HG03520 (cell line): Measurements from ENCODE around the gene NRIP1.

ENCODE experiments used
- ATAC-seq: cut with Tn5 transposase; IDR thresholded peaks from one replicate; pipeline ENCODE4 v1.9.1; 2021; ENCODE audit warnings: mild to moderate bottlenecking, moderate library complexity; ENCODE audit not compliant: unreplicated experiment

Gene NRIP1

DNA sequence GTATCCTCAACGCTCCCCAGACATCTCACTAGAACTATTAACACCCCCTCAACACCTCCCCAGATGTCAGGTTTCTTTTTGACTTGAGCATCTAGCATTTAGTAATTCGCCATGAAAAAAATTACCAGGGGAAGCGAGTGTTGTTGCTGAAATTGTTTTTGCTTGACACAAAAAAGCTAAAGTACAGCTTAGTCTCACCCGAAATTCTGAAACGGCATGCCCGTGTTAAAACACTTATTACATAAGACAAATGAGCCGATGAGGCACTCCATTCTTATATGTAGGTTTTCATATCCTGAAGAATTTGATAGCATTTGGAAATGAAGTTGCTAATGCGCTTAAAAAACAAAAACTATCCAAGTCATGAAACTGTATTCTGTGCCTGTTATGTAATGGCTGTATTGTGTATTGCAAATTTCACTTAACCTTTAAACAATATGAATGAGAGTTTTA is 1.3 kb upstream of the NRIP1 start:
- ATAC-seq: no peak

- ATAC-seq: peak; percentile 23
Measured at GRCh38 chr21:15065392-15066122, 757 bp upstream of the NRIP1 start.

DNA sequence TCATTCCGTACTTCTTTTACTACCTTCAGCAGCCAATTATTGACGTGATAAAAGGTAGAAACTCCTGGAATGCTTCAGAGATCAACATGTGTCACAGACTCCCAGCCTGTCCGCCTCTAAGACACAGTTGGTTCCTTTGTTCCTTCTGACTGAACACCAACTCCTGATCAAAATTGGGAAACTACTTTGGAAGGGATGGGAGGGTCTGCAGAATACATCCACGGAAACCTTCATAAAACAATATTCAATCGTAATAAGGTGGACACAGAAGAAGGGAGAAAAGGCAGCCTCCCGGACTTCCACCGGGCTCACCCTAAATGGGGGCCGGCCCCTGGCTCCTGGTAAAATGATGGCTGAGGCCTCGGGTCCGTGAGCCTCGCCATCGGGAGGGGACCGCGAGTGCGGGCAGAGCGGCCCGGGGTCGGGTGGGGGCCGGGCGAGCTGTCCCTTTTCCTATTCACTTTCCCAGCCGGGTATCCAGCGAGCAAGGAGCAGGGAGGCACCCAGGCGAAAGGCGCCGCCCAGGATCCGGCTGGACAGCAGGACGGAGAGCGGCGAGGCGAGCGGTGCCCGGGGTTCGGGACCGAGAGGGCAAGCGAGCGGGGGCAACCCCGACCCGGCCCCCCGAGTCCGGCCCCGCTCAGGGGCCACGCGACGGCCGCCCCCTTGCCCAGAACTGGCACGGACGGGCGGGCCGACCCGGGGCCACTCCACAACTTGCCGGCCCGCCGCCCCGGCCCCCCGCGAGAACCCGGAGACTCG is 805 bp downstream of the NRIP1 start:
- ATAC-seq: peak; percentile 0

- no peak for ATAC-seq
Measured at GRCh38 chr21:15063081-15063813, 1.6 kb downstream of the NRIP1 start.

DNA sequence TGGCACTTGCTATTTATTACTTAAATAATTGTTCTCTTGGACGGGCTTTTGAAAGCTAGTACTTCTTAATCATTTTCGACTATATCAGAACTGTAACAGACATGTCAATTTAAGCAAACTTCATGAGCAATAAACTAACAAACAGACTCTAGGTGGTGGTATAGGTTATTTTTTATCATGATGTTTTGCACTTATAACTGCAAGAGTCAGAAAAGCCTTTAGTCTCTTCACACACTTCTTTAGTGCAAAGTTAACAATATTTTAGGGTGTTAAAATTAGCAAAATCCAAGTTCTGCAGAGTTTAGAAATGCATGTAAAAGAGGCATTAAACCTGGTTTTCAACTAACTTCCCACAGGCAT is 2.2 kb downstream of the NRIP1 start:
- no peak for ATAC-seq

GRCh38 chr21:15061747-15062605 is 2.8 kb downstream of the NRIP1 start:
- ATAC-seq: no peak

DNA sequence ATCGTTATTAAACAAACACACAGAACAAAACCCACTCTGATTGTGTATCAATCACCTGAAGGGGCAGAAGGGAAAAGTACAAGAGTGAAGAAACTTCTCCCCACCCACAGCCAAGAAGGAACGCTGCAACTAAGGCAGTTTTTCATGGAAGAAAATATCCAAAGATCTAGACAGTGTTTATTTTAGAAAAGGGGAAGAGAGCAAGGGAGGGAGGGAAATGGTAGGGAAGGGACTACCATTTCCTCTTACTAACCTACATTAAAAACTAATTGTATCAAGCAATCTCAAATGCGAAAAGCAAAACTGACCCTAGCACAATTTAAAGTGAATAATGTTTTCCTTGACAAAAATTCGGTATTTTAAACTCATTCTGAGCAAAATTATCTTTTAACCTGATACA is 3.5 kb downstream of the NRIP1 start:
- ATAC-seq: no peak

GRCh38 chr21:15060543-15061175 is 4.1 kb downstream of the NRIP1 start:
- no peak for ATAC-seq

- ATAC-seq: no peak
Measured at GRCh38 chr21:15059397-15059796, 5.4 kb downstream of the NRIP1 start.

DNA sequence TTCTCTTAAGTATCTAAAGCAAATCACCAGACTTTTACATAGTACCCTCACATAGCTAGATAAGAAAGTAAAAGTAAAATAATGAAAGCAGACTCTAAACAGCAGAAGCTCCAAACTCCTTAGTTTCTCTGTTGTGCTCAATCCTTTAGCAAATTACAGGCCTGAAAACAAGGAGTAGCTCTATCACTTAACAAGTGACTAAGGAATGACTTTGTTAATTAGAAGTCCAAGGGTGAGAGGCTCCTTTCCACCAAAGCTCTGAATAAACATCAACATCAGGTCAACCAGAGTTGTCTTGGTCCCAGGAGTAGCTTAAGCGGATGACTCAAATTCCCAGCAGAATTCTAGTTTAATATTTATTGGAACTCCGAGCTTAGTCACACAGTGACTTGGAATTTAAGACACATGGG is 5.9 kb downstream of the NRIP1 start:
- ATAC-seq: no peak

DNA sequence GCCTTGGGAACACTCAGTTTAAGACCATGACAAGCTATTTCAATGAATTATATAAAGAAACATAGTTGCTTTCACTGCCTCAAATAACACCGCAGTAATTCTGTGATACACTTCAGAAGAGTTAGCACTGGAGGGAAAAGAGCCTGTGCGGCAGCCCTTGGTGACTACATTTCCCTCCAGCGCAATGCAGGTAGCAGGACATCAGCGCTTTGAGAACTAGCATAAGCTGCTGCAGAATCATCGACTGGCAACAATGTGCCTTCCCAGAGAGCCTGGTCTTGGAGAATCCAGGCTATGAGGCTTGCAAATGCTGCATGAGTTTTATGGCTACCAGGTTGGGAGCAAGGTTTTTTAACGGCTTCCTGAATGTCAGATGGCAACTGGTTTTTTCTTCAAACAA is 7.5 kb downstream of the NRIP1 start:
- ATAC-seq: no peak

DNA sequence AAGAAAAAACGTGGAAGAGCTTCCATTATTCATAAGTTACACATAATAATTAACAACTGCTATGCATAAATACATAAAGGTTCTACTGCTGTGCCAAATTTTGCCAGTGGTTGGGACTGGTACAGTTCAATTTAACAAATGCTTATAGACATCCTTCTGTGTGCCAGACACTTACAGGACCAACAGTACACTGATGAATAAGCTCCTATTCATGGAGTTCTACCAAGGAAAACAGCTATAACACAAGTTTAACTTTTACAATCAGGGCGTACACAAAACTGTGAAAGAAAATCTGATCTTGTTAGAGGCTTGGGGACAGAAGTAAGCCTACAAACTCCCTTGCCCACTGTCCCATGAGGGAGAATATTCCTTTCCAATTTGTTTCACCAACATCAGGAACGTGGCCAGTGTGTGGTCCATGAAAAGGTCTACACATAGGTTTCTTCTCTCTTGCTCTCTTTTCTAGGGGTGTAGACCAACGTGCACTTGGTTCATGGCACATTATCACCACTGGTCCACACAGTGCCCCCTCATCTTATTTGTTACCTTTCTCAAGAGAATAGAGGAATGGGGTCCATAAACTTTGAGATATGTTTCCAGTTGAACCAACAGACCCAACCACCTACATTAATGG is 10.1 kb downstream of the NRIP1 start:
- ATAC-seq: no peak

DNA sequence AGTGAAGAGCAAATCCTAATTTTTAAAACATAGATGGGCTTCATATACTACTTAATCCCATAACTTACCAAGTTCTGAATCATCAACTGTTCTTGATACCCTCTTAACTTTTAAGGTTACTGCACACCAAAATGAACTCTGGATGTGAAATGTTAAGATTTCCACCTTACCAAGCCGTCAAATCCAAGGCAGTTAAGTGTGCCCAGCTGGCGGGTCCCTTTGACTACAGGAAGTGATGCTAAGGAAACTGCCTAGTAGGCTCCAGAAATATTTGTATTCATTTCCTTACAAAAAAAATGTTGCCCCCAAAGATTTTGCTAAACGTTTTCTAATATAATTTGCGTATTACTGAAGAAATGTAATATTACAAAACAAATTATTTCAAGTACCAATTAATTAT is 10.7 kb downstream of the NRIP1 start:
- no peak for ATAC-seq

- no peak for ATAC-seq
Measured at GRCh38 chr21:15053500-15053899, 11.3 kb downstream of the NRIP1 start.

GRCh38 chr21:15052459-15052763 is 12.4 kb downstream of the NRIP1 start:
- no peak for ATAC-seq

DNA sequence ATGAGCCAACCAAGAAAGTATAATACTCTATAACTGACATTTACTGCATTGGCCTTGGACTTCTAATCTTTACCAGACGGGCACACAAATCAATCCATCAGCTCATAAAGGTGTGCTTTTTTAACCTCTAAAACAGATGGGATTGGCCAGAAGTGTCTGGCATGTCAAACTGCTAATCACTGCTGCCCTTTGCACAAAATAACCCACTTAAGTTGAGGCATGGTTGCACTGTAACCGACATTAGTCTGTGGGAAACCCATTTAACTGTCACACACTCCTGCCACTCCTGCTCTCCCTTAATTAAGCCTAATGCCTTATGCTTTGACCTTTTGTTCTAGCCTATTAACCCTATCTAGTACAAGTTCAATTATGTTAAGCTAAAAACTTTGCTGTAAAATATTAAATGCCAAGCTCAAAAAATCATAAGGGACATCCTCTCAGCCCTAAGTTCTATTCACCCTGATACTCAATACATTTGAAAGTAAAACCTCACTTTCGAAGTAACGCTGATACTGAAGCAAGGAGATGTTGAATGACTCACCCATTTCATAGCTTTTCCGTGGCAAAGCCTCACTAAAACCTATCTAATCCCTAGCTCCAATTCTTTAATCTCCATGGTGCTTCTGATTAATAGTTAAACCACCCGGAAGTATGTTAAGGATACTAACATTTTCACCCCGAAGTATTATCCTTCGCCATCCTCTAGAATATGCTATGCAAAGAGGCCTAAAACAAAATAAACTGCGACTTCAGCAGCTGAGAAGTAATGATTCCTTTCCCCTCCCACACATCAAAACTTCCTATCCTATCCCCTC is 12.9 kb downstream of the NRIP1 start:
- ATAC-seq: peak; percentile 66

DNA sequence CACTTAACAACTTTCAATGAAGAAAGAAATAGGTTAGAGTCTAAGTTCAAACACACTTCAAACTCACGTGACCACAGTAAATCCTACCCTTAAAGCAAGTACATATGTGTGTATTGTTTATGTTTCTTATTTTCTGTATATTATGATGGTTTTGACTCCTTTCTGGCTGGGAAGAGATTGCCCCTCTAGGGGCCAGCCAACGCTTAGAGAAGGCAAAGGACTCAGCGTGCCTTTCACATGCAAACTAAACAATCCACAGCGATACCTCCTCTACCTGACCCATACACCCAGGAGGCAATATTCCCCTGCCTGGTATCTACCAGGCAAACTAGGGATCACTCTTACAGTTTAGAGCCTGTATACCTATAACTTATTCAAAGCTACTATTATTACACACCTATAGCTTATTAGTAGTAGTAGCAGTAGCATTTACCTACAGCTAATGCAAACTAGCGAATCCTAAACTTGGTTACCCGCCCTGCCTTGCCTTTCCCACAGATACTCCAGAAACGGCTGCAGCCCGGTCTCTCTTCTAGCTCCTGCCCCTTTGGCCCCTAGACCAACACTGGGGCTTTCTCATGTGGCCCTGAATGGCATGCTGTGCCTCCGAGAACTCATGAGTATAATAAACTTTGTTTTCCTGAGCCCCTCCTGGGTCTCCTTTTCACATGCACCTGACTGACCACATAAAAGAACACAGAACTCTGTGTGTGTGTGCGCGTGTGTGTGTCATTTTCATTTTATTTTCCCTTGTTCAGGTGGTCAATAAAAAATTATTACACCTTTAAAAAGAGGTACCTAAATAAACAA is 14.0 kb downstream of the NRIP1 start:
- ATAC-seq: no peak

GRCh38 chr21:15045017-15045416 is 19.8 kb downstream of the NRIP1 start:
- ATAC-seq: no peak
